GM06990 (cell line): ENCODE results near the gene SLCO3A1.

Experiments used
- DNase-seq: peaks from one replicate; pipeline ENCODE4 v3.0.0-alpha.2; 2011; ENCODE audit not compliant: insufficient read length; ENCODE audit errors: extremely low read depth
- H3K27me3 ChIP-seq: replicated peaks from 2 replicates; pipeline ENCODE4 v1.6.0; 2011; ENCODE audit warnings: low read length; ENCODE audit not compliant: control insufficient read depth, insufficient read depth
- H3K36me3 ChIP-seq: 2 replicates; pipeline ENCODE4 v1.5.1; 2011; ENCODE audit warnings: low read length; ENCODE audit not compliant: control insufficient read depth, insufficient read depth
- H3K4me3 ChIP-seq: replicated peaks from 2 replicates; pipeline ENCODE4 v1.5.1; 2011; ENCODE audit warnings: low read depth, mild to moderate bottlenecking, control low read depth, low read length
- CTCF ChIP-seq: IDR thresholded peaks from 2 replicates; pipeline ENCODE4 v1.5.1; 2011; ENCODE audit warnings: low read length, control low read depth, mild to moderate bottlenecking, inconsistent platforms; ENCODE audit not compliant: insufficient read depth, poor library complexity, severe bottlenecking

Gene SLCO3A1

GRCh38 chr15:91854639-91854990, 1.1 kb downstream of the SLCO3A1 start:
- Histone ChIP-seq H3K27me3 (no peaks in the 10 kb centered on the region; the same call in 1 of the 2 replicates), H3K36me3 (no peaks in the 10 kb centered on the region), H3K4me3 (no peak overlapping the region)
- DNase-seq, result no peak
- no peak for TF ChIP-seq CTCF

GRCh38 chr15:91855241-91855640, 1.7 kb downstream of the SLCO3A1 start:
- no peak for DNase-seq
- no peak for TF ChIP-seq CTCF
- no peak overlapping the region for H3K4me3 ChIP-seq
- no peaks in the 10 kb centered on the region for H3K36me3 ChIP-seq
- H3K27me3 ChIP-seq, result no peaks in the 10 kb centered on the region; the same call in none of the 2 replicates

- Histone ChIP-seq H3K36me3 (no peaks in the 10 kb centered on the region), H3K27me3 (peaks cover 3% of the 10 kb centered on the region), H3K4me3 (no peak overlapping the region)
- DNase-seq, result peak; percentile 14
- no peak for TF ChIP-seq CTCF
Observed at GRCh38 chr15:91855684-91856489, 2.4 kb downstream of the SLCO3A1 start.

GRCh38 chr15:91857224-91857585, 3.7 kb downstream of the SLCO3A1 start:
- DNase-seq, result no peak
- Histone ChIP-seq H3K4me3 (no peak overlapping the region), H3K27me3 (peaks cover 4% of the 10 kb centered on the region), H3K36me3 (no peaks in the 10 kb centered on the region)
- TF ChIP-seq CTCF, result no peak

- TF ChIP-seq CTCF, result no peak
- Histone ChIP-seq H3K4me3 (no peak overlapping the region), H3K36me3 (no peaks in the 10 kb centered on the region), H3K27me3 (peaks cover 4% of the 10 kb centered on the region)
- DNase-seq, result peak; percentile 77
Observed at GRCh38 chr15:91857772-91858171, 4.3 kb downstream of the SLCO3A1 start.
